Measurements from ENCODE around the gene FAM13B. TPM values are rescaled to one million over a fixed set of nuclear protein-coding genes. Genes with fewer than 3 reads are reported as not detected.
"Not testable (repeated sequence)": the region's sequence is repeated elsewhere in the genome, so short reads cannot be mapped to it uniquely, and the experiment has no call there.

Gene FAM13B
- total and polyA plus RNA-seq, 11 donors, result 6.8 to 42.0 (median 25.3) TPM

DNA sequence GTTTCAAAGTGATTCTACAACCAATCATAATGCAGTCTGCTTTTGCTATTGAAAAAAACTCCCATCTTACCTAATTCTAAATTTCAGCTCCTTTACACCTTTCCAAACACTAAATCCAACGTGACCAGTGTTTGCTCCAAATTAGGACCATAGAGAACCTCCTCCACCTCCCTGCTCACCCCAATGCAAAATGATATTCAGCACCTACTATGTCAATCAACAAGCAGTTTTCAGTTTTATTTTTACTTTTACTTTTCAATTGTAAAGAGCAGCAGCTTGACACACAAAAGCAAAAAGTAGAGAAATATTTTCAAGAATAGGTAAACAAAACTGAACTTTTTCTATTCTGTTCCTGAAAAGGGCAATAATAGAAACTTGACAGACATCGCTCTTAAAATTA lies 3.4 kb downstream of the FAM13B start:
- Histone ChIP-seq H3K27ac (peak overlapping the region in 1 of 12 donors; percentile 19), H3K36me3 (no peaks in the 10 kb centered on the region), H3K9me3 (no peaks in the 10 kb centered on the region), H3K4me3 (no peak overlapping the region), H3K27me3 (no peaks in the 10 kb centered on the region), H3K4me1 (peaks cover 0 to 70% (median 37%) of the 10 kb centered on the region in 12 donors)
- TF ChIP-seq POLR2A (IDR thresholded peaks at IDR 0.05), result no peak
- TF ChIP-seq, protein P1, sequence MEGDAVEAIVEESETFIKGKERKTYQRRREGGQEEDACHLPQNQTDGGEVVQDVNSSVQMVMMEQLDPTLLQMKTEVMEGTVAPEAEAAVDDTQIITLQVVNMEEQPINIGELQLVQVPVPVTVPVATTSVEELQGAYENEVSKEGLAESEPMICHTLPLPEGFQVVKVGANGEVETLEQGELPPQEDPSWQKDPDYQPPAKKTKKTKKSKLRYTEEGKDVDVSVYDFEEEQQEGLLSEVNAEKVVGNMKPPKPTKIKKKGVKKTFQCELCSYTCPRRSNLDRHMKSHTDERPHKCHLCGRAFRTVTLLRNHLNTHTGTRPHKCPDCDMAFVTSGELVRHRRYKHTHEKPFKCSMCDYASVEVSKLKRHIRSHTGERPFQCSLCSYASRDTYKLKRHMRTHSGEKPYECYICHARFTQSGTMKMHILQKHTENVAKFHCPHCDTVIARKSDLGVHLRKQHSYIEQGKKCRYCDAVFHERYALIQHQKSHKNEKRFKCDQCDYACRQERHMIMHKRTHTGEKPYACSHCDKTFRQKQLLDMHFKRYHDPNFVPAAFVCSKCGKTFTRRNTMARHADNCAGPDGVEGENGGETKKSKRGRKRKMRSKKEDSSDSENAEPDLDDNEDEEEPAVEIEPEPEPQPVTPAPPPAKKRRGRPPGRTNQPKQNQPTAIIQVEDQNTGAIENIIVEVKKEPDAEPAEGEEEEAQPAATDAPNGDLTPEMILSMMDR (IDR thresholded peaks at IDR 0.05), result no peak
- ATAC-seq (no peak), DNase-seq (no peak)
- WGBS, 4 donors, result 57 to 66% (median 63%) methylated on average over 2 of the region's 2 CpGs
- intact Hi-C loops (cut with DNase I), result no loop called here

DNA sequence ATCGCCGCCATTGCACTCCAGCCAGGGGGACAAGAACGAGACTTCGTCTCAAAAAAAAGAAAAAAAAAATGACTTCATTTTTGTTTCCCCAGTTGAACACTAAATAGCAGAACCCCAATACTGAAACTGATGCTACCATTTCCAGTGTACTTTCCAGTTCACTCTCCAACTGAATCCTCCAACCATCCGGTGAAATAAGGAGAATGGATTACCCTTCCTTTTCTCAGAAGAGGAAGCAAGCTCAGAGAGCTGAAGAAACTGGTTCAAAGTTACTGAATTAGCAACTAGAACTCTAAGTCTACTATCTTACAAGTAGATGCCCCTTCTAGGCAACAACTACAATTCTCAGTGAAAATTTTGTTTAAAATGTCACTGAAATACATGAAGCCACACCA lies 3.9 kb downstream of the FAM13B start:
- Histone ChIP-seq H3K27ac (peak overlapping the region in 1 of 12 donors; percentile 19), H3K36me3 (no peaks in the 10 kb centered on the region), H3K27me3 (no peaks in the 10 kb centered on the region), H3K9me3 (no peaks in the 10 kb centered on the region), H3K4me3 (no peak overlapping the region), H3K4me1 (peaks cover 0 to 71% (median 41%) of the 10 kb centered on the region in 12 donors)
- no peak for DNase-seq
- intact Hi-C loops (cut with DNase I), result no loop called here
- no peak for ATAC-seq
- TF ChIP-seq, protein P1 (IDR thresholded peaks at IDR 0.05), result no peak
- no peak for TF ChIP-seq POLR2A (IDR thresholded peaks at IDR 0.05)
- WGBS, 4 donors, result 85 to 90% (median 88%) methylated on average over 5 of the region's 5 CpGs

DNA sequence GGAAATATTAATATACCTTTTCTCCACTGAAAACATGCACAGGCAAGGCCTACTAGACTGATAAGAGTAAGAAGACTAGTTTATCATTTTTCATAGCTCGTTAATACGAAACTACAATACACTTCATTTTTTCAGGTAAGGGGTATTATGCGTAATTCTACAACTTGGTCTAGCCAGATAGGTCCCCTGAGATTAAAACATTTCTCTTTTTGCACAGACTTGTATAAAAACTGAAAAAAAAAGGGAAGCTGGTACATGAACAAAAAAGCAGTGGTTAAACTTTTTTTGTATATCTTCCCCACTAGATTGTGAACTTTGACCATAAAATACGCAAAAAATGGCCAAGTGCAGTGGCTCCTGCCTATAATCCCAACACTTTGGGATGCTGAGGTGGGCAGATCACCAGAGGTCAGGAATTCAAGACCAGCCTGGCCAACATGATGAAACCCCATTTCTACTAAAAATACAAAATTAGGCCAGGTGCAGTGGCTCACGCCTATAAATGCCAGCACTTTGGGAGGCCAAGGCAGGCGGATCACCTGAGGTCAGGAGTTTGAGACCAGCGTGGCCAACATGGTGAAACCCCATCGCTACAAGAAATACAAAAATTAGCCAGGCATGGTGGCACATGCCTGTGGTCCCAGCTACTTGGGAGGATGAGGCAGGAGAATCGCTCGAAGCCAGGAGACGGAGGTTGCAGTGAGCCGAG lies 4.5 kb downstream of the FAM13B start:
- intact Hi-C loops (cut with DNase I); H3K4me3 ChIP-seq; DNase-seq; ATAC-seq; H3K27me3 ChIP-seq; H3K9me3 ChIP-seq; H3K36me3 ChIP-seq: not testable (repeated sequence)
- 93 to 95% (median 94%) methylated on average over 12 of the region's 12 CpGs for WGBS, 4 donors
- peaks cover 0 to 70% (median 42%) of the 10 kb centered on the region in 12 donors for H3K4me1 ChIP-seq
- peak overlapping the region in 1 of 12 donors; percentile 9 for H3K27ac ChIP-seq

- H3K4me3 ChIP-seq; H3K27ac ChIP-seq; H3K9me3 ChIP-seq; ATAC-seq; H3K36me3 ChIP-seq; DNase-seq; H3K27me3 ChIP-seq; intact Hi-C loops (cut with DNase I): not testable (repeated sequence)
- WGBS, 4 donors, result 97 to 99% (median 97%) methylated on average over 9 of the region's 9 CpGs
- H3K4me1 ChIP-seq, result peaks cover 0 to 79% (median 42%) of the 10 kb centered on the region in 12 donors
Observed at GRCh38 chr5:138026793-138027192, 6.1 kb downstream of the FAM13B start.

DNA sequence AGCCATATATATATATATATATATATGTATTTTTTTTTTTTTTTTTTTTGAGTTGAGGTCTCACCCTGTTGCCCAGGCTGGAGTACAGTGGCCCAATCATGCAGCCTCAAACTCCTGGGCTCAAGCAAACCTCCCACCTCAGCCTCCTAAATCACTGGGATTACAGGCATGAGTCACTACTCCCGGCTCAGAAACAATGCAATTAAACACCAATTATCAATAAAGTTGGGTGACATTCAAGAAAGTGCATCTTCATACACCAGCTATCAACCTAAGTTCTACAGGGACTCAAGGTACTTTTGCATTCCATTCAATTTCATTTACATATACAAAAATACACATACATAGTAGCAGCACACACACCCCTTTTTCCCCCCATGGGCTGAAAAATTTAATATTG lies 7.6 kb downstream of the FAM13B start:
- intact Hi-C loops (cut with DNase I), result no loop called here
- Histone ChIP-seq H3K4me3 (no peak overlapping the region), H3K36me3 (peaks cover 0 to 7% (median 4%) of the 10 kb centered on the region in 9 donors), H3K27ac (no peak overlapping the region), H3K4me1 (peaks cover 0 to 76% (median 34%) of the 10 kb centered on the region in 12 donors), H3K9me3 (no peaks in the 10 kb centered on the region), H3K27me3 (no peaks in the 10 kb centered on the region)
- TF ChIP-seq POLR2A (IDR thresholded peaks at IDR 0.05), result no peak
- TF ChIP-seq, protein P1 (IDR thresholded peaks at IDR 0.05), result no peak
- no peak for ATAC-seq
- DNase-seq, result no peak
- 88 to 94% (median 92%) methylated on average over 1 of the region's 1 CpG for WGBS, 4 donors
